NCI-H1092 treated with DMSO at 0.1 percent for 48 hours (cell line): Measurements from ENCODE around the gene AKR1C2.
"Not testable (repeated sequence)": the region's sequence is repeated elsewhere in the genome, so short reads cannot be mapped to it uniquely, and the experiment has no call there.

Experiments
- DNase-seq: peaks from one replicate; lab custom pipeline; 2025; lab: John Stamatoyannopoulos, UW

AKR1C2 gene

DNA sequence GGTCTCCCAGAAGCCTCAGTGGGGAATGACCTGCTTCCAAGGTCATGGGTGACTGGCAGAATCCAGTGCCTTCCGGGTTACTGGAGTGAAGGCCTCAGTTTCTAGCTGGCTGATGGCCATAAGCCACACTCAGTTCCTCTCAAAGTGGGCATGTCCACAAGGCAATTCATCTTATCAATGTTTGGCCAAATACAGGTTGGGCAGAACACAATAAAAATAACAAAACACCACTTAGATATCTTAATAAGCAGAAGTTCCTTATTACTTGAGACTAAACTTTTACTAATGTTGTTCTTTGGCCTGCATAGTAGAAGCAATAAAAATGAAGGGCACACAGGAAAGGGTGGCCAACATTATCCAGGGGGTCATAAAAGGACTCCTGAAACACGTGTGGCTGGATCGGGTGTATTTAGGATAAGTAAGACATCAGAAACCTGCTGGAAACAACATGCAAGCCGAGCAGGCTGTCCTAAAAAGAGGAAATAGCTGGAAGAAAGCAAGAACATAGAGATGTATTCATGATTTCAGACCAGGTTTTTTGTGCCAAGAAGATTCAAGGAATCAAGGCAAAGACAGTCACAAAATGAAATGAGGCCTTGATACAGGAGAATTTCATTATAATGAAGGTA lies 19.6 kb upstream of the AKR1C2 start:
- DNase-seq, result no peak

- not testable (repeated sequence) for DNase-seq
Observed at GRCh38 chr10:5021624-5022290, 18.1 kb upstream of the AKR1C2 start.

- DNase-seq, result peak; percentile 48
Observed at GRCh38 chr10:5019770-5020612, 16.3 kb upstream of the AKR1C2 start.

DNA sequence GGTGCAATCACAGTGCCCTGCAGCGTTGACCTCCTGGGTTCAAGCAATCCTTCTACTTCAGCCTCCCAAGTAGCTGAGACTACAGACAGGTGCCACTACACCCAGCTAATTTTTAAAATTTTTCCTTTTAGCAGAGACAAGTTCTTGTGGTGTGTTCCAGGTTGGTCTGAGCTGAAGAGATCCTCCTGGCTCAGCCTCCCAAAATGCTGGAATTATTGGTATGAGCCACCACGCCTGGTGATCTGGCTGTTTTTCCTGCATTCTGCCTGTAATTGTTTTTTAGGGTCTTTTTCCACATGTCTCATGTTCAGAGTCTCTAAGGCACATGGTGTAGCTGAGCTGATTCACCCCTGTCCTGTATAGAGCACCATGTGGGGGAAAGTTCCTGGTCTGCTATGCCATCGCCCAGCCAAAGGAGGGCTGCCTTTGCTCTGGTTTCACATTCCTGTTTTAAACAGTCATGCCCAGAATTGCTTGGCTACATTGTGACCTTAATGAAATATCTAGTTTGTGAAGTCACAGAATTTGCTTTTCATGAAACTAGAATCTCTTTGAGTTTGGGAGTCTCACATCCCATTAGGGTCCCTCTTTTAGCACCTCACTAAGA lies 15.1 kb upstream of the AKR1C2 start:
- not testable (repeated sequence) for DNase-seq

GRCh38 chr10:5018134-5018533 lies 14.5 kb upstream of the AKR1C2 start:
- no peak for DNase-seq

GRCh38 chr10:5014936-5015335 lies 11.3 kb upstream of the AKR1C2 start:
- no peak for DNase-seq

- DNase-seq, result not testable (repeated sequence)
Observed at GRCh38 chr10:5014200-5014910, 10.7 kb upstream of the AKR1C2 start.

DNA sequence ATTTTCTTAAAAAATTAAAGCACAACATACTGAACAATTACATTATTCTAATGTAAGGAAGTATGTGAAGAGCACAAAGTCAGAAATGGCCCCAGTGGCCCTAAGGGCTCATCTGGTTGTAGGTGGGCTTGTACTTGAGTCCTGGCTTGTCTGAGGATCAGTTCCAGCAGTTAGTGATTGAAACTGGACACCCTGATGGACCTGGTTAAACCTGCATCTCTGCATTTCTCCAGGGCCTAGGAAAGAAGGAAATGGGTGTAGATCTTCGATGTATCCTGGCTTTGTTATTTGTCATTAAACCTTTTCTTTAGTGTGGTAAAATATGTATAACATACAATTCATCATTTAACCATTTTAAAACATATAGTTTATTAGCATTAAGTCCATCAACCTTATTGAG lies 9.7 kb upstream of the AKR1C2 start:
- DNase-seq, result no peak

- no peak for DNase-seq
Observed at GRCh38 chr10:5012595-5012994, 8.9 kb upstream of the AKR1C2 start.

GRCh38 chr10:5011392-5011791 lies 7.7 kb upstream of the AKR1C2 start:
- not testable (repeated sequence) for DNase-seq

GRCh38 chr10:5010043-5010442 lies 6.4 kb upstream of the AKR1C2 start:
- not testable (repeated sequence) for DNase-seq

GRCh38 chr10:5008857-5009548 lies 5.3 kb upstream of the AKR1C2 start:
- not testable (repeated sequence) for DNase-seq

GRCh38 chr10:5004501-5004900 lies 844 bp upstream of the AKR1C2 start:
- not testable (repeated sequence) for DNase-seq

DNA sequence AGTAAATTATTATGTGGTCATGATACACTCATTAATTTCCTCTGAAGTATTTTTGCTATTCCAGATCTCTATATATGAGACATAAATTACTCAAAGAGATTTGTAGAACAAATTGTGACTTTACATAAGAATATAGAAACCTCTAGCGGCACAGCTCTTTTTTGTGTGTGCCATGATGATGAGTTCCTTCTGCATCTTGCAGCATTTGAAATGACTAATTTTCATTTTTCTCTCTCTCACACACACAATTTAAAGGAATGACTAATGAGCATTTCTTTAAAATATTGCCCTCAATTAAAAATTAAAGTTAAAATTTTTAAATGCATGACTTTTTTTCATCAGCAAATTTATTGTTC lies 351 bp upstream of the AKR1C2 start:
- DNase-seq, result not testable (repeated sequence)

- DNase-seq, result no peak
Observed at GRCh38 chr10:5002013-5002727, 1.5 kb downstream of the AKR1C2 start.

- DNase-seq, result no peak
Observed at GRCh38 chr10:4998671-4999070, 5.0 kb downstream of the AKR1C2 start.

DNA sequence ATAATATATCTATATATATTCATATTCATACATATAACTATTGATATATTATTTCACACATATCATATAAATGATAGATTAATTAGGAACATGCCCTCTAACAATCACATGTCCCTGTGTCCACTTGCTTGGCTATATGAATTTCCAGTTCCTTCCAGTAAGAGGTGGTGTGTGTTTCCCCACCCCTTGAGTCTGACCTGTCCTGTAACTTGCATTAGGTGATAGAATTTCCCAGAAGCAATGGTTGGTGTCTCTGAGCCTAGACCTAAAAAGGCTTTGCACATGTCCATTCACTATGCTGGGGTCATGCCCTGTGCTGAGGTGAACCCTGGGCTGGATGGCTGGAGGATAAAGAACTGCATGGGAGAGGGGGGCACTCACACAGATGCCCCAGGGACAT lies 9.4 kb downstream of the AKR1C2 start:
- DNase-seq, result not testable (repeated sequence)

- DNase-seq, result not testable (repeated sequence)
Observed at GRCh38 chr10:4992564-4992963, 11.1 kb downstream of the AKR1C2 start.

DNA sequence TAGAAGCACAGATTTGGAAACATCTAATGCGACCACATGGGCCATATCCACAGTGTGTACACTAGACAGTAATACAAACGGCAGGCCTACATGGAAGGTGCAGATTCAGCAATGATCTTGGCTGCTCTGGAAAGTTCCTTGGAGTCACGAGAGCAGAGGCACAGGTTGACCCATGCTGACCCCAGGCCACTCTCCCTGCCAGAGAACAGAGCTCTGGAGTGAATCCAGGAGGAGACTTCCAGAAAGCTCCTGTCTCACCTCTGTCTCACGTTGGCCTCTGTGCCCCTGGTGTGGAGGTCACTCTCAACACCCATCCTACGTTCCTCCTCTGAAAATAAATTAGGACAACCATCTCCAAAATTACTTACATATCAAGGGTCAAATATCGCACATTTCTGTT lies 12.2 kb downstream of the AKR1C2 start:
- DNase-seq, result not testable (repeated sequence)

DNA sequence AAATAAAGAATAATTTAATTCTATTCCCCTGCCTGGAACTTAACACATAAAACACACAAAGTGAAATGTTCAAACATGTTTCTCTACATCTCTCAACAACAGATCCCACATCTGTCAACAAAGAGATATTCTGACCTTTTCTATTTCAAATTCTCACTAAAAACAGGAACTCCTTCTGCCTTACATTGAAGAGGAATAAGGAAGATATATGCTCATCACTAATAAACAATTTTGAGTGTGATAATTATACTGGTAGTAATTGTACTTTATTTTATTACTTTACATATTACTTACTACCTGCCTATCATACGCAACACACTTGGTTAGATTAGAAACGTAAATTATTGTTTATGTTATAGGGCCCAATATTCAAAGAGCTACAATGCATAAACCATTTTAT lies 13.4 kb downstream of the AKR1C2 start:
- no peak for DNase-seq
